Natural killer cell treated with Interleukin-12 subunit alpha and Interleukin-12 subunit beta and Interleukin-15 and Interleukin-18, amount 100 ng/mL, for 72 hours (primary cell): Measurements from ENCODE around the gene CDADC1. TPM values are rescaled to one million over a fixed set of nuclear protein-coding genes. Genes with fewer than 3 reads are reported as not detected.
"Not testable (repeated sequence)": the region's sequence is repeated elsewhere in the genome, so short reads cannot be mapped to it uniquely, and the experiment has no call there.

Experiments
- ATAC-seq, 2 donors: fragments of 150-1000 bp; cut with Tn5 transposase in 1 of 2; sonication (Bioruptor Pico), chemical (Tn5 transposase) in 1 of 2; 2 replicates each; pipeline ENCODE4 v1.10.0; 2021
- DNase-seq: peaks from one replicate; pipeline ENCODE4 v3.0.0; 2022; ENCODE audit warnings: low spot score
- H3K27ac Mint-ChIP-seq, 2 donors: 1 replicate in 1 of 2; 2 replicates in 1 of 2; pipeline ENCODE4 v1.8.0; 2022; ENCODE audit warnings: mixed read lengths in 2 of 2, mild to moderate bottlenecking in 1 of 2, moderate library complexity in 1 of 2
- H3K27me3 Mint-ChIP-seq, 2 donors: 1 replicate in 1 of 2; 2 replicates in 1 of 2; pipeline ENCODE4 v1.8.0; 2022; ENCODE audit warnings: mixed read lengths in 2 of 2
- H3K36me3 Mint-ChIP-seq: one replicate; pipeline ENCODE4 v1.8.0; 2022; ENCODE audit warnings: mixed read lengths
- H3K4me1 Mint-ChIP-seq, 2 donors: 1 replicate in 1 of 2; 2 replicates in 1 of 2; pipeline ENCODE4 v1.8.0; 2022; ENCODE audit warnings: low read depth in 2 of 2, mixed read lengths in 2 of 2, mild to moderate bottlenecking in 1 of 2
- H3K4me3 Mint-ChIP-seq: one replicate; pipeline ENCODE4 v1.8.0; 2022; ENCODE audit warnings: mixed read lengths
- H3K9me3 Mint-ChIP-seq: 2 replicates; pipeline ENCODE4 v1.8.0; 2022; ENCODE audit warnings: mixed read lengths
- total RNA-seq, 2 donors: library from RNA; stranded (reverse); gene quantifications; one replicate each; pipeline ENCODE4 v1.2.3, GENCODE V29; 2022

Gene CDADC1
- total RNA-seq, 2 donors from 2014 or later: 13.1 to 14.9 TPM

GRCh38 chr13:49288458-49288857 is 40.7 kb downstream of the CDADC1 start:
- no peak for ATAC-seq
- Mint-ChIP-seq H3K27me3 (no peaks in the 10 kb centered on the region), H3K9me3 (no peaks in the 10 kb centered on the region), H3K27ac (no peak overlapping the region), H3K4me1 (peaks cover 3 to 8% of the 10 kb centered on the region in 2 donors), H3K4me3 (no peak overlapping the region), H3K36me3 (peaks cover 6% of the 10 kb centered on the region)
- DNase-seq: no peak

- peak overlapping the region; percentile 34 for H3K4me3 Mint-ChIP-seq
- no peaks in the 10 kb centered on the region for H3K9me3 Mint-ChIP-seq
- peak overlapping the region; percentile 12 to 35 for H3K27ac Mint-ChIP-seq
- peaks cover 6% of the 10 kb centered on the region for H3K36me3 Mint-ChIP-seq
- no peaks in the 10 kb centered on the region for H3K27me3 Mint-ChIP-seq
- peaks cover 3 to 8% of the 10 kb centered on the region in 2 donors for H3K4me1 Mint-ChIP-seq
- ATAC-seq (peak in 1 of 2 donors; percentile 65), DNase-seq (no peak)
Observed at GRCh38 chr13:49292742-49293486, 45.2 kb downstream of the CDADC1 start.

- not testable (repeated sequence) for DNase-seq, H3K9me3 Mint-ChIP-seq, H3K27me3 Mint-ChIP-seq, ATAC-seq, H3K4me1 Mint-ChIP-seq, H3K27ac Mint-ChIP-seq, H3K4me3 Mint-ChIP-seq, H3K36me3 Mint-ChIP-seq
Observed at GRCh38 chr13:49294723-49295122, 47.0 kb downstream of the CDADC1 start.

- no peak for ATAC-seq
- Mint-ChIP-seq H3K27ac (no peak overlapping the region), H3K4me3 (no peak overlapping the region), H3K9me3 (no peaks in the 10 kb centered on the region), H3K4me1 (peaks cover 3 to 8% of the 10 kb centered on the region in 2 donors), H3K36me3 (no peaks in the 10 kb centered on the region), H3K27me3 (no peaks in the 10 kb centered on the region)
- DNase-seq: no peak
Observed at GRCh38 chr13:49295244-49295643, 47.5 kb downstream of the CDADC1 start.

- H3K36me3 Mint-ChIP-seq: no peaks in the 10 kb centered on the region
- H3K4me1 Mint-ChIP-seq: peaks cover 8 to 16% of the 10 kb centered on the region in 2 donors
- H3K9me3 Mint-ChIP-seq: no peaks in the 10 kb centered on the region
- H3K27me3 Mint-ChIP-seq: no peaks in the 10 kb centered on the region
- H3K4me3 Mint-ChIP-seq: no peak overlapping the region
- no peak for ATAC-seq
- DNase-seq: no peak
- no peak overlapping the region for H3K27ac Mint-ChIP-seq
Observed at GRCh38 chr13:49296659-49297058, 48.9 kb downstream of the CDADC1 start.

GRCh38 chr13:49297338-49297737 is 49.6 kb downstream of the CDADC1 start:
- Mint-ChIP-seq H3K4me3 (no peak overlapping the region), H3K36me3 (no peaks in the 10 kb centered on the region), H3K4me1 (peaks cover 11 to 14% of the 10 kb centered on the region in 2 donors), H3K27ac (no peak overlapping the region), H3K9me3 (no peaks in the 10 kb centered on the region), H3K27me3 (no peaks in the 10 kb centered on the region)
- ATAC-seq: no peak
- no peak for DNase-seq

GRCh38 chr13:49298416-49298815 is 50.7 kb downstream of the CDADC1 start:
- no peaks in the 10 kb centered on the region for H3K9me3 Mint-ChIP-seq
- DNase-seq (no peak), ATAC-seq (no peak)
- no peaks in the 10 kb centered on the region for H3K27me3 Mint-ChIP-seq
- H3K36me3 Mint-ChIP-seq: no peaks in the 10 kb centered on the region
- H3K4me3 Mint-ChIP-seq: no peak overlapping the region
- H3K27ac Mint-ChIP-seq: no peak overlapping the region
- H3K4me1 Mint-ChIP-seq: peaks cover 7 to 10% of the 10 kb centered on the region in 2 donors

- Mint-ChIP-seq H3K4me1 (peaks cover 7 to 10% of the 10 kb centered on the region in 2 donors), H3K9me3 (no peaks in the 10 kb centered on the region), H3K27me3 (no peaks in the 10 kb centered on the region), H3K27ac (no peak overlapping the region), H3K4me3 (no peak overlapping the region), H3K36me3 (no peaks in the 10 kb centered on the region)
- ATAC-seq (no peak), DNase-seq (no peak)
Observed at GRCh38 chr13:49298903-49299605, 51.3 kb downstream of the CDADC1 start.

- Mint-ChIP-seq H3K4me1 (peaks cover 7 to 10% of the 10 kb centered on the region in 2 donors), H3K9me3 (no peaks in the 10 kb centered on the region), H3K27ac (no peak overlapping the region), H3K27me3 (no peaks in the 10 kb centered on the region), H3K36me3 (no peaks in the 10 kb centered on the region), H3K4me3 (no peak overlapping the region)
- no peak for ATAC-seq
- no peak for DNase-seq
Observed at GRCh38 chr13:49300276-49300675, 52.6 kb downstream of the CDADC1 start.

GRCh38 chr13:49300739-49301589 is 53.2 kb downstream of the CDADC1 start:
- ATAC-seq (peak; percentile 83 to 86), DNase-seq (peak; percentile 80)
- Mint-ChIP-seq H3K36me3 (no peaks in the 10 kb centered on the region), H3K27ac (peak overlapping the region; percentile 7 to 67), H3K9me3 (no peaks in the 10 kb centered on the region), H3K4me1 (peaks cover 7 to 10% of the 10 kb centered on the region in 2 donors), H3K4me3 (peak overlapping the region; percentile 62), H3K27me3 (no peaks in the 10 kb centered on the region)

- ATAC-seq: no peak
- no peak overlapping the region for H3K27ac Mint-ChIP-seq
- H3K36me3 Mint-ChIP-seq: no peaks in the 10 kb centered on the region
- peaks cover 7 to 10% of the 10 kb centered on the region in 2 donors for H3K4me1 Mint-ChIP-seq
- H3K27me3 Mint-ChIP-seq: no peaks in the 10 kb centered on the region
- no peaks in the 10 kb centered on the region for H3K9me3 Mint-ChIP-seq
- H3K4me3 Mint-ChIP-seq: no peak overlapping the region
- DNase-seq: no peak
Observed at GRCh38 chr13:49302222-49302621, 54.5 kb downstream of the CDADC1 start.

GRCh38 chr13:49302817-49303216 is 55.1 kb downstream of the CDADC1 start:
- no peaks in the 10 kb centered on the region for H3K36me3 Mint-ChIP-seq
- H3K27me3 Mint-ChIP-seq: no peaks in the 10 kb centered on the region
- H3K27ac Mint-ChIP-seq: no peak overlapping the region
- ATAC-seq (no peak), DNase-seq (no peak)
- H3K9me3 Mint-ChIP-seq: no peaks in the 10 kb centered on the region
- H3K4me3 Mint-ChIP-seq: no peak overlapping the region
- peaks cover 7 to 10% of the 10 kb centered on the region in 2 donors for H3K4me1 Mint-ChIP-seq

GRCh38 chr13:49303533-49304252 is 56.0 kb downstream of the CDADC1 start:
- Mint-ChIP-seq H3K36me3 (no peaks in the 10 kb centered on the region), H3K27me3 (no peaks in the 10 kb centered on the region), H3K4me1 (peaks cover 7 to 10% of the 10 kb centered on the region in 2 donors), H3K27ac (no peak overlapping the region), H3K9me3 (no peaks in the 10 kb centered on the region), H3K4me3 (no peak overlapping the region)
- ATAC-seq: no peak
- no peak for DNase-seq
